HG02571 (cell line): Measurements from ENCODE around the gene IL31.

ENCODE experiments used
- ATAC-seq: cut with Tn5 transposase; IDR thresholded peaks from one replicate; pipeline ENCODE4 v1.9.1; 2021; ENCODE audit warnings: mild to moderate bottlenecking, moderate library complexity; ENCODE audit not compliant: unreplicated experiment

Gene IL31

DNA sequence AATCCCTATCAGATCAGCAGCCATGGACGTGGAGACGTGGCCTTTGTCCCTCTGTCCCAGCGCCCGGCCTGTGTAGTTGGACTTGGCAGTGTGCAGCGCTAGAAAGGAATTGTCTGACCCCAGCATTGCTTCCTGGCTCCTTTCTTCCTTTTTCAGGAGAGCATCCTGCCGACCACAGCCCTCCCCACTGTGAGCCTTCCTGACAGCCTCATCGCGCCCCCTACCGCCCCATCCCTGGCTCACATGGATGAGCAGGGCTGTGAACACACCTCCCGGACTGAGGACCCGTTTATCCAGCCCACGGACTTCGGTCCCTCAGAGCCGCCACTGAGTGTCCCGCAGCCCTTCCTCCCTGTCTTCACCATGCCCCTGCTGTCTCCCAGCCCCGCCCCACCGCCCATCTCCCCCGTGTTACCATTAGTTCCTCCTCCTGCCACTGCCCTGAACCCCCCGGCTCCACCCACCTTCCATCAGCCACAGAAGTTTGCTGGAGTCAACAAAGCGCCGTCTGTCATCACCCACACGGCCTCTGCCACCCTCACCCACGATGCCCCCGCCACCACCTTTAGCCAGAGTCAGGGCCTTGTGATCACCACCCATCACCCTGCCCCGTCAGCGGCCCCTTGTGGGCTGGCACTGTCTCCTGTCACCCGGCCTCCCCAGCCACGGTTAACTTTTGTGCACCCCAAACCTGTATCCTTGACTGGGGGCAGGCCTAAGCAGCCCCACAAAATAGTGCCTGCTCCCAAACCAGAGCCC, 40.6 kb downstream of the IL31 start:
- ATAC-seq, result no peak

GRCh38 chr12:122130150-122130549, 43.9 kb downstream of the IL31 start:
- no peak for ATAC-seq

- ATAC-seq, result no peak
Measured at GRCh38 chr12:122129131-122129530, 44.9 kb downstream of the IL31 start.

DNA sequence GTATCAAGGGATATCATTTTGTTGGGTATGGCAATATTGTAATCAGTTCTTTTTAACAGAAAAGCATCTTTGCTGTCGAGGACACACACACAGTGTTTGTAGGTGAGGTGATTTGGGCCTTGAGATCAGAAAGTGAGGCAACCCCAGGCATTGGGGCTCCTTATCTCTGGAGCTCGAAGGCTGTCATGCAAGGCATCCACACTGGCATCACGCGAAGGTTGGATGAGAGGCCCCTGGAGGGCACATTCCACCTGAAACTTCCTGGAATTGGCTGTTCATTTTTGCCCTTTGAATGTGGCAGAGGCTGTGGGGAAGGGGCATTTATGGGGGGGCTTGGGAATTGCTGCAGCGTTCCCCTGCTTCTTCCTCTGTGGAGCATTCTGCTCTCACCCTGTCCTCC, 45.5 kb downstream of the IL31 start:
- no peak for ATAC-seq

DNA sequence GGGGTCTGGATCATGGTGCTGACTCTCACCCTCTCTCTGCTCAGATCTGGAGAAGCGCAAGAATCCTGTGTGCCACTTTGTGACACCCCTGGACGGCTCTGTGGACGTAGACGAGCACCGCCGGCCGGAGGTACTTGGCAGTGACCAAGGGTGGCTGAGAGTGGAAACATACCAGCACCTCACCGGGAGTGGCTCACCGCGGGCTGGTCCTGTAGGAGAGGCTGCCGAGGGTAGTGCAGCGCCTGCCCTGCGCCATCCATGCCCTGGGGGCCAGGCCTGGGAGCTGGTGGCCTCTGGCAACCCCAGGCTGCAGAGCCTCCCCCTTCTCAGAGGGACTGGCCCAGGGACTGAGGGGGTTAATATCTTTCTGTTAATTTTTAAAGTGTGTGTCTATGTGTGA, 46.2 kb downstream of the IL31 start:
- ATAC-seq, result no peak

- no peak for ATAC-seq
Measured at GRCh38 chr12:122126713-122127597, 47.1 kb downstream of the IL31 start.

- no peak for ATAC-seq
Measured at GRCh38 chr12:122126342-122126635, 47.7 kb downstream of the IL31 start.

DNA sequence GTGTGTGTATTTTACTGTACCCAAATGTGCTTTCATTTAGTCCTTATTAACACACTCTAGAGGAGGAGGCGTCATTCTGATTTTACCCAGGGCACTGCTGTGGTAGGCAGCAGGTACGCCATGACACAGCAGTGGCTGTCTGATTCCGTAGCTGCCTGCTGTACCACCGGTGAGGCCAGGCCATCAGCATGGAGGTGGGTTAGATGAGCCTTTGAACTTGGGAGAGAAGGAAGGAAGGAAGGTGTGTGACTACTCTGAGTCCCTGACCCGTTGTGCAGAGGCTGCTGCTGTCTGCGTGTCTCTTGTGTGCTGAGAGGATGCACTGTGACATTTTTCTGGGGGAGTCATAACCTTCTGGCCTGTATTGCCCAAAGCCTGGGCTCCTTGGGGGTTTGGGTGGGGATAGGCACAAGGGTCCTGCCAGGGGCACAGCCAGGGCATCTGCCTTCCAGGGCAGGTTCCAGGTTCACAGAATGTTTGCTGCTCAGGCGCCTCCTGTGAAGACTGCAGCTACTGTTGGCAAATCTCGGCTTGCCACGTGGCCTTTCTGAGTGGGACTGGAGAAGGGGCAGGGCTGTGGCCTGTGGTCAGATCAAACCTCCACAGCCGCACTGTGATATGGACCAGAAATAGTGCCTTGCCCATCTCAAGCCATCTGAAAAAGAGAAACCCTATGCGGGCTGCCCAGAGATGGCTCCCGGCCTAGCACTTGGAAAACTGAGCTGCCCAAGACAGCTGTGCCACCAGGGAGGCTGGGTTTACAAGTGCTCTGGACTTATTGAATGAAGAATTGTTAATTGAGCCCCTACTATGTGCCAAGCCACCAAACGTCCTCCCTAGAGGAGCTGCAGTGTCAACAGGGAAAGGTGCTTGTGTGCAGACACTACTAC, 48.3 kb downstream of the IL31 start:
- ATAC-seq, result no peak

GRCh38 chr12:122124370-122124769, 49.7 kb downstream of the IL31 start:
- ATAC-seq, result no peak

DNA sequence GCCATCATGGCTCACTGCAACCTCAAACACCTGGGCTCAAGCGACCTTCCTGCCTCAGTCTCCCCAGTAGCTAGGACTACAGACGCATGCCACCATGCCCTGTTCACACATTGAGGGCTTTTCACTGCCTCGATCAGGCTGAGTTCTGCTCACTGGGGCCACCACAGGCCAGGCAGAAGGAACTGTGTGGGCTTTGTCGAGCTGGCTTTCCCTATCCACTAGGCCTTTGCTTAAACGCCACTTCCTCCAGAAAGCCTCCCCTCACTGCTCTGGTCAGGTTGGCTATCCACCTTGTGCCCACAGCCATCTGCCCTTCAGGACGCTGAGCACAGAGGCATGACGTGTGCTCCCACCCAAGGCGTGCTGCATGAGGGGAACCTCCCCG, 50.3 kb downstream of the IL31 start:
- no peak for ATAC-seq

DNA sequence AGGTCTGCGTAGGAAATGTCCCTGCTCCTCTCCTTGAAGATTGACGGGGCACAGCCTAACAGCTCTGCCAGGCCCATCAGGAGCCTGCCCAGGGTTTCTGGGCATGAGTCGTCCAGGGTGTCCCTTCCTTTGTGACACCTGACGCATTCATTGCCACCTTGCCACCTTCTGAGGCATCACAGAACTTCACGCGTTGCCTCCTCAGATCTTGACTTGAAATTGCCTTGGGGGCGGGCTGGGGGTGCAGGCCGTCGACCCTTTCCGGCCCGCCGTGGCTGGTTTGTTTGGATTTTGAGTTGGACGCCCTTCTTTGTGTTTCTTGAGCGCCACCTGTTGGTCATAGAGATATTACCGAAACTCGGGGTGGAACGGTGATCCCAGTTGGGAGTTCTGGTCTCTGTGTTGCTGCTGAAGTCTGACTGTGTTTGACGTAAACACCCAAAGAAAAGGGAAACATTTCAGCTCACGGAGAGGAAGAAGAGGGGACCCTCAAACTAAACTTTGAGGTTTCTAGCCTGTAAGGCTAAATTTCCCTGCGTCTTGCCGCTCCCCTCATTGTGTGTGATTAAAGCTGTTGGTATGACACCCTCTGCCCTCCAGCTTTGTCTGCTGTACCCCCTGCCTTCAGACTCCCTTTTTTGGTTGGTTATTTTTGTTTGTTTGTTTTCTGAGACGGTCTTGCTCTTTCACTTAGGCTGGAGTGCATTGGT, 50.8 kb downstream of the IL31 start:
- no peak for ATAC-seq
